HEK293T (cell line): ENCODE data around the gene MYO7B.

Experiments used
- ARNT ChIP-seq: fragments of 450-650 bp; IDR thresholded peaks from 2 replicates; pipeline ENCODE4 v1.6.1; 2017; ENCODE audit warnings: mild to moderate bottlenecking
- BHLHE40 ChIP-seq: fragments of 450-650 bp; IDR thresholded peaks from 2 replicates; pipeline ENCODE4 v1.6.1; 2016; ENCODE audit warnings: mild to moderate bottlenecking, moderate library complexity, borderline replicate concordance
- CTBP1 ChIP-seq: fragments of 450-650 bp; IDR thresholded peaks from 2 replicates; pipeline ENCODE4 v1.6.1; 2016; ENCODE audit warnings: borderline replicate concordance
- ELF4 ChIP-seq: fragments of 450-650 bp; IDR thresholded peaks from 2 replicates; pipeline ENCODE4 v1.6.1; 2017; ENCODE audit warnings: antibody characterized with exemption
- FOXM1 ChIP-seq: fragments of 450-650 bp; IDR thresholded peaks from 2 replicates; pipeline ENCODE4 v1.6.1; 2017; ENCODE audit warnings: mild to moderate bottlenecking, borderline replicate concordance
- HDGF ChIP-seq: fragments of 450-650 bp; IDR thresholded peaks from 2 replicates; pipeline ENCODE4 v1.6.1; 2017; ENCODE audit warnings: antibody characterized with exemption, borderline replicate concordance
- LEF1 ChIP-seq: fragments of 450-650 bp; IDR thresholded peaks from 2 replicates; pipeline ENCODE4 v1.6.1; 2017; ENCODE audit warnings: mild to moderate bottlenecking, borderline replicate concordance
- NFRKB ChIP-seq: fragments of 450-650 bp; IDR thresholded peaks from 2 replicates; pipeline ENCODE4 v1.6.1; 2016; ENCODE audit warnings: mild to moderate bottlenecking, moderate library complexity
- PKNOX1 ChIP-seq: fragments of 450-650 bp; IDR thresholded peaks from 2 replicates; pipeline ENCODE4 v1.6.1; 2016
- SP1 ChIP-seq: fragments of 450-650 bp; IDR thresholded peaks from 2 replicates; pipeline ENCODE4 v1.6.1; 2017
- SUZ12 ChIP-seq: fragments of 450-650 bp; IDR thresholded peaks from 2 replicates; pipeline ENCODE4 v1.6.1; 2016; ENCODE audit warnings: mild to moderate bottlenecking
- TARDBP ChIP-seq: fragments of 450-650 bp; IDR thresholded peaks from 2 replicates; pipeline ENCODE4 v1.6.1; 2016
- ZNF384 ChIP-seq: fragments of 450-650 bp; IDR thresholded peaks from 2 replicates; pipeline ENCODE4 v1.6.1; 2016

- no peak for TF ChIP-seq TARDBP
- no peak for TF ChIP-seq ARNT
- no peak for TF ChIP-seq SP1
- no peak for TF ChIP-seq NFRKB
- no peak for TF ChIP-seq FOXM1
- TF ChIP-seq HDGF, result no peak
- no peak for TF ChIP-seq SUZ12
- TF ChIP-seq BHLHE40, result no peak
- no peak for TF ChIP-seq ELF4
- TF ChIP-seq PKNOX1, result no peak
- no peak for TF ChIP-seq CTBP1
- TF ChIP-seq LEF1, result no peak
- no peak for TF ChIP-seq ZNF384
Observed at GRCh38 chr2:127654838-127655175, 119.3 kb downstream of the MYO7B start.
